DMS 273 treated with DMSO at 0.1 percent for 48 hours (cell line): Measurements from ENCODE around the gene XRCC4.
"Not testable (repeated sequence)": the region's sequence is repeated elsewhere in the genome, so short reads cannot be mapped to it uniquely, and the experiment has no call there.

Source experiments
- DNase-seq: peaks from one replicate; lab custom pipeline; 2025; lab: John Stamatoyannopoulos, UW

XRCC4 gene

GRCh38 chr5:83076742-83077661 lies at the start of gene XRCC4, which contains the start of gene TMEM167A:
XRCC4 (plus strand) TSS chr5:83077547; CDS start chr5:83104920, 27,373 bp downstream.
TMEM167A (minus strand) TSS chr5:83077394; CDS start chr5:83077323, 71 bp downstream.
- DNase-seq: peak; percentile 96

- no peak for DNase-seq
These were observed 47.4 kb upstream of the XRCC4 start for GRCh38 chr5:83029912-83030311.

- no peak for DNase-seq
These were observed 46.0 kb upstream of the XRCC4 start for GRCh38 chr5:83031381-83031780.

- DNase-seq: no peak
These were observed 43.3 kb upstream of the XRCC4 start for GRCh38 chr5:83034036-83034435.

GRCh38 chr5:83034528-83035207 lies 42.7 kb upstream of the XRCC4 start:
- no peak for DNase-seq

GRCh38 chr5:83035373-83036100 lies 41.8 kb upstream of the XRCC4 start:
- no peak for DNase-seq

GRCh38 chr5:83036991-83037575 lies 40.3 kb upstream of the XRCC4 start:
- DNase-seq: no peak

GRCh38 chr5:83038924-83039323 lies 38.4 kb upstream of the XRCC4 start:
- no peak for DNase-seq

GRCh38 chr5:83042507-83042906 lies 34.8 kb upstream of the XRCC4 start:
- DNase-seq: no peak

- no peak for DNase-seq
These were observed 32.4 kb upstream of the XRCC4 start for GRCh38 chr5:83044926-83045325.

- no peak for DNase-seq
These were observed 29.1 kb upstream of the XRCC4 start for GRCh38 chr5:83048277-83048676.

- no peak for DNase-seq
These were observed 28.5 kb upstream of the XRCC4 start for GRCh38 chr5:83048811-83049210.

GRCh38 chr5:83049370-83049885 lies 27.9 kb upstream of the XRCC4 start:
- DNase-seq: no peak

- no peak for DNase-seq
These were observed 26.5 kb upstream of the XRCC4 start for GRCh38 chr5:83050723-83051340.

- DNase-seq: no peak
These were observed 22.2 kb upstream of the XRCC4 start for GRCh38 chr5:83055166-83055565.

- no peak for DNase-seq
These were observed 18.6 kb upstream of the XRCC4 start for GRCh38 chr5:83058726-83059125.

GRCh38 chr5:83059341-83059740 lies 18.0 kb upstream of the XRCC4 start:
- DNase-seq: no peak

- DNase-seq: no peak
These were observed 10.7 kb upstream of the XRCC4 start for GRCh38 chr5:83066548-83067110.

GRCh38 chr5:83067377-83067776 lies 10.0 kb upstream of the XRCC4 start:
- not testable (repeated sequence) for DNase-seq

- DNase-seq: no peak
These were observed 8.1 kb upstream of the XRCC4 start for GRCh38 chr5:83069096-83069799.
